ENCODE data around the gene AOC1.
"Not testable (repeated sequence)": the region's sequence is repeated elsewhere in the genome, so short reads cannot be mapped to it uniquely, and the experiment has no call there.

AOC1 gene

GRCh38 chr7:150898475-150899011 lies 46.2 kb downstream of the AOC1 start:
- DNase-seq: peak; percentile 41 to 46

GRCh38 chr7:150900675-150901074 lies 48.4 kb downstream of the AOC1 start:
- DNase-seq: no peak

GRCh38 chr7:150901160-150902035 lies 49.1 kb downstream of the AOC1 start:
- DNase-seq: no peak

- no peak for DNase-seq
Observed at GRCh38 chr7:150902078-150903033, 50.0 kb downstream of the AOC1 start.

- no peak for DNase-seq
Observed at GRCh38 chr7:150903606-150904005, 51.3 kb downstream of the AOC1 start.

GRCh38 chr7:150904011-150904909 lies 51.9 kb downstream of the AOC1 start:
- no peak for DNase-seq

GRCh38 chr7:150908173-150908572 lies 55.9 kb downstream of the AOC1 start:
- DNase-seq: no peak

- no peak for DNase-seq
Observed at GRCh38 chr7:150909200-150909995, 57.1 kb downstream of the AOC1 start.

GRCh38 chr7:150910305-150910995 lies 58.1 kb downstream of the AOC1 start:
- not testable (repeated sequence) for DNase-seq

- DNase-seq: no peak
Observed at GRCh38 chr7:150910996-150911422, 58.7 kb downstream of the AOC1 start.

Measured in NCI-H1930 (cell line).